ENCODE data around the gene PHACTR4. TPM values are rescaled to one million over a fixed set of nuclear protein-coding genes. Genes with fewer than 3 reads are reported as not detected.
A peak's percentile ranks its signal among the peaks of the same experiment; 100 is the strongest.

The PHACTR4 gene
- total and polyA plus RNA-seq, 2 of the 4 experiments (the other 2 are of a cell fraction) = 7.5 to 15.0 TPM

DNA sequence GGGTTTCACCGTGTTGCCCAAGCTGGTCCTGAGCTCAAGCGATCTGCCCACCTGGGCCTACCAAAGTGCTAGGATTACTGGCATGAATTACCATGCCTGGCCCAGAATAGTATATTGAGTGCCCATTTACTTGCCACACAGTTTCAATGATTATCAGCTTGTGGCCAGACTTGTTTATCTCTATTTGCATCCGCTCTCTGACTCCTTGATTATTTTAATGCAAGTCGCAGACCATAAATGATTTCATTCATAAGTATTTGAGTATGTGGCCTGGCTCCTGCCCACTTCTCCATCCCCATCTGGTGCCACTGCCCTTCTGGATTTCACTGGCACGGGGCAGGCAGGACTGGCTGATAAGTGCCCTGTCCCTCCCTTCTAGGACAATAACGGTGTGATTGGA, 165.1 kb downstream of the PHACTR4 start:
- H3K9ac ChIP-seq (ENCODE audit: low read depth, low read length) = no peak overlapping the region
- no peak overlapping the region for H3K4ac ChIP-seq (ENCODE audit: low read depth, low read length)
- no peak overlapping the region for H2BK120ac ChIP-seq (ENCODE audit: low read depth, low read length)
- no peaks in the 10 kb centered on the region for H3K9me3 ChIP-seq (ENCODE audit: control insufficient read depth, insufficient read depth, low read length)
- H3K18ac ChIP-seq (ENCODE audit: low read depth, low read length) = no peak overlapping the region
- H4K91ac ChIP-seq (ENCODE audit: insufficient read depth, low read depth, low read length) = no peak overlapping the region
- no peak overlapping the region for H3K56ac ChIP-seq (ENCODE audit: extremely low read depth, insufficient read depth, low read length)
- no peak overlapping the region for H3K4me2 ChIP-seq (ENCODE audit: low read depth, low read length)
- no peak overlapping the region for H3K14ac ChIP-seq (replicated peaks; ENCODE audit: low read depth, low read length)
- no peak overlapping the region for H4K5ac ChIP-seq (ENCODE audit: low read depth, low read length)
- H2BK20ac ChIP-seq (ENCODE audit: low read depth, low read length) = no peak overlapping the region
- no peak overlapping the region for H2BK15ac ChIP-seq (ENCODE audit: low read depth, low read length)
- no peak for DNase-seq
- no peak overlapping the region for H2BK5ac ChIP-seq (ENCODE audit: low read depth, low read length, poor library complexity, severe bottlenecking)
- peak overlapping the region; percentile 24 for H2AK9ac ChIP-seq (replicated peaks; ENCODE audit: low read depth, low read length, poor library complexity)
- no peaks in the 10 kb centered on the region for H3K4me1 ChIP-seq (ENCODE audit: control insufficient read depth, insufficient read depth, low read length)
- no peak for ATAC-seq (ENCODE audit: low read depth)
- ChIA-PET CTCF (no interaction called here), POLR2A (ENCODE audit: unreplicated experiment) (no interaction called here)
- H3K79me1 ChIP-seq (ENCODE audit: low read depth in 1 of 2, low read length in 2 of 2) = peaks cover 0 to 4% of the 10 kb centered on the region in 2 experiments; a peak in 2 of 4 replicates
- peaks cover 8% of the 10 kb centered on the region; the same call in 1 of the 2 replicates for H3K9me1 ChIP-seq (ENCODE audit: insufficient read depth, low read length)
- H3K36me3 ChIP-seq (ENCODE audit: control insufficient read depth, insufficient read depth, low read length) = peaks cover 47% of the 10 kb centered on the region
- no peak overlapping the region for H3K27ac ChIP-seq (ENCODE audit: insufficient read depth, low read length)
- no peak overlapping the region for H3K23ac ChIP-seq (ENCODE audit: low read depth, low read length)
- intact Hi-C loops (cut with micrococcal nuclease) = no loop called here
- WGBS, 2 experiments (ENCODE audit: extremely low coverage in 2 of 2, insufficient read length in 1 of 2) = 100% methylated on average over 2 of the region's 6 CpGs; no CpG with 5 or more reads in 1 of the 2 experiments
- no peak overlapping the region for H4K8ac ChIP-seq (ENCODE audit: low read depth in 2 of 2, low read length in 2 of 2)
- H2AFZ ChIP-seq (replicated peaks; ENCODE audit: low read length, poor library complexity) = no peak overlapping the region
- dilution Hi-C loops (cut with HindIII; ENCODE audit: low sequenced_read_pairs, unreplicated experiment) = no loop called here
- H4K20me1 ChIP-seq (ENCODE audit: insufficient read depth, low read length) = no peaks in the 10 kb centered on the region
- TF ChIP-seq NFE2L2 (IDR thresholded peaks at IDR 0.05; ENCODE audit: low read depth, low read length) = no peak
- no peak for TF ChIP-seq SMC3 (IDR thresholded peaks at IDR 0.05; ENCODE audit: low read depth, low read length)
- no peak for TF ChIP-seq RFX5 (IDR thresholded peaks at IDR 0.05; ENCODE audit: low read depth, low read length)
- no peak for TF ChIP-seq RAD21 (IDR thresholded peaks at IDR 0.05; ENCODE audit: low read length)
- no peak for TF ChIP-seq CHD1 (IDR thresholded peaks at IDR 0.05; ENCODE audit: low read depth, low read length)
- TF ChIP-seq FOS (IDR thresholded peaks at IDR 0.05; ENCODE audit: low read depth, low read length) = no peak
- TF ChIP-seq MAFK (IDR thresholded peaks at IDR 0.05; ENCODE audit: low read depth, low read length) = no peak
- no peak for TF ChIP-seq MAZ (IDR thresholded peaks at IDR 0.05; ENCODE audit: borderline replicate concordance, low read depth, low read length)
- no peak for TF ChIP-seq BHLHE40 (IDR thresholded peaks at IDR 0.05; ENCODE audit: low read depth, low read length)
- no peak for TF ChIP-seq MXI1 (IDR thresholded peaks at IDR 0.05; ENCODE audit: borderline replicate concordance, low read depth, low read length)
- no peak for TF ChIP-seq RCOR1 (IDR thresholded peaks at IDR 0.05; ENCODE audit: insufficient replicate concordance, low read length)
- no peak for TF ChIP-seq USF2 (IDR thresholded peaks at IDR 0.05; ENCODE audit: low read depth, low read length)
- no peak overlapping the region for H3K4me3 ChIP-seq (ENCODE audit: insufficient read depth, low read depth, low read length)
- in situ Hi-C loops (cut with MboI; ENCODE audit: low sequenced_read_pairs) = no loop called here
- no peaks in the 10 kb centered on the region for H3K27me3 ChIP-seq (ENCODE audit: control insufficient read depth, insufficient read depth, low read length)
- no TSS peak for BruUV-seq (replicated peaks)
- H2AK5ac ChIP-seq (ENCODE audit: low read depth, low read length) = no peak overlapping the region
